Stimulated activated CD4-positive, alpha-beta T cell treated with anti-CD3 and anti-CD28 coated beads, Interleukin-12 subunit alpha, Interleukin-12 subunit beta, amount 100 ng/mL, for 48 hours (primary cell): ENCODE results near the gene RBPJ.
"Not testable (repeated sequence)": the region's sequence is repeated elsewhere in the genome, so short reads cannot be mapped to it uniquely, and the experiment has no call there.

ENCODE experiments used
- DNase-seq, 3 donors: peaks; one replicate each; pipeline ENCODE4 v3.0.0-alpha.2; 2020; ENCODE audit warnings: low read depth in 2 of 3, low spot score in 1 of 3

The RBPJ gene

GRCh38 chr4:26300314-26301307 lies 20.2 kb upstream of the RBPJ start:
- no peak for DNase-seq

GRCh38 chr4:26302031-26302899 lies 18.5 kb upstream of the RBPJ start:
- DNase-seq = no peak

GRCh38 chr4:26303008-26303407 lies 17.8 kb upstream of the RBPJ start:
- DNase-seq = no peak

- peak in 1 of 3 donors; percentile 20 for DNase-seq
Measured at GRCh38 chr4:26307037-26307800, 13.6 kb upstream of the RBPJ start.

GRCh38 chr4:26308568-26308967 lies 12.2 kb upstream of the RBPJ start:
- DNase-seq = no peak

- no peak for DNase-seq
Measured at GRCh38 chr4:26310264-26310663, 10.6 kb upstream of the RBPJ start.

GRCh38 chr4:26311633-26312032 lies 9.2 kb upstream of the RBPJ start:
- DNase-seq = no peak

GRCh38 chr4:26315316-26315932 lies 5.4 kb upstream of the RBPJ start:
- not testable (repeated sequence) for DNase-seq

- no peak for DNase-seq
Measured at GRCh38 chr4:26317766-26318165, 3.0 kb upstream of the RBPJ start.

GRCh38 chr4:26319467-26319948 lies 1.3 kb upstream of the RBPJ start:
- peak; percentile 97 to 98 (median 98) for DNase-seq

GRCh38 chr4:26319949-26320537 lies 771 bp upstream of the RBPJ start:
- DNase-seq = no peak

GRCh38 chr4:26321373-26322221 lies 783 bp downstream of the RBPJ start:
- DNase-seq = peak; percentile 15 to 28 (median 15)

GRCh38 chr4:26322346-26322745 lies 1.5 kb downstream of the RBPJ start:
- no peak for DNase-seq

- DNase-seq = no peak
Measured at GRCh38 chr4:26323821-26324220, 3.0 kb downstream of the RBPJ start.

GRCh38 chr4:26325191-26325590 lies 4.4 kb downstream of the RBPJ start:
- peak in 1 of 3 donors; percentile 14 for DNase-seq

GRCh38 chr4:26326791-26327190 lies 6.0 kb downstream of the RBPJ start:
- DNase-seq = no peak

- peak in 1 of 3 donors; percentile 34 for DNase-seq
Measured at GRCh38 chr4:26330186-26330787, 9.5 kb downstream of the RBPJ start.

GRCh38 chr4:26330946-26331345 lies 10.1 kb downstream of the RBPJ start:
- no peak for DNase-seq
